IMR-90 (cell line): ENCODE results near the gene NRARP. TPM values are rescaled to one million over a fixed set of nuclear protein-coding genes. Genes with fewer than 3 reads are reported as not detected.

Source experiments
- ATAC-seq: fragments of 200-7000 bp; cut with Tn5 transposase; 2 replicates; pipeline ENCODE4 v1.9.1; 2020; ENCODE audit warnings: low read depth, mild to moderate bottlenecking, moderate library complexity
- BruUV-seq: library from RNA; stranded (reverse); fragments of 400-500 nt; replicated peaks from 2 replicates; lab custom pipeline; 2021; lab: Mats Ljungman, UMichigan
- CTCF ChIA-PET: fragments of 300-600 bp; formaldehyde crosslinking; extraction: SDS; loops from one replicate; lab custom pipeline; 2021; ENCODE audit warnings: antibody characterized with exemption; lab: Yijun Ruan, JAX
- POLR2A ChIA-PET: fragments of 300-600 bp; sonication (Branson Sonifier 250); formaldehyde crosslinking; loops from one replicate; lab custom pipeline; 2022; ENCODE audit warnings: antibody characterized with exemption; ENCODE audit not compliant: unreplicated experiment; lab: Charles Lee
- DNase-seq: peaks from one replicate; pipeline ENCODE4 v3.0.0; 2013
- H2AFZ ChIP-seq: replicated peaks from 2 replicates; pipeline ENCODE3; 2013; ENCODE audit warnings: low read length, mild to moderate bottlenecking; ENCODE audit not compliant: poor library complexity
- H2AK5ac ChIP-seq: 2 replicates; pipeline ENCODE4 v1.6.1; 2013; ENCODE audit warnings: low read depth, low read length, inconsistent platforms
- H2AK9ac ChIP-seq: replicated peaks from 2 replicates; pipeline ENCODE3; 2013; ENCODE audit warnings: mild to moderate bottlenecking, low read depth, low read length, moderate library complexity; ENCODE audit not compliant: poor library complexity
- H2BK120ac ChIP-seq: 2 replicates; pipeline ENCODE4 v1.6.1; 2013; ENCODE audit warnings: low read depth, low read length, inconsistent platforms
- H2BK15ac ChIP-seq: 3 replicates; pipeline ENCODE4 v1.6.1; 2013; ENCODE audit warnings: low read depth, low read length, inconsistent platforms
- H2BK20ac ChIP-seq: 2 replicates; pipeline ENCODE4 v1.6.1; 2013; ENCODE audit warnings: low read depth, mild to moderate bottlenecking, inconsistent platforms, low read length, moderate library complexity
- H2BK5ac ChIP-seq: 2 replicates; pipeline ENCODE4 v1.6.1; 2013; ENCODE audit warnings: mild to moderate bottlenecking, low read depth, low read length, inconsistent platforms; ENCODE audit not compliant: poor library complexity, severe bottlenecking
- H3K14ac ChIP-seq: replicated peaks from 2 replicates; pipeline ENCODE4 v1.6.1; 2013; ENCODE audit warnings: low read depth, low read length, inconsistent platforms
- H3K18ac ChIP-seq: 2 replicates; pipeline ENCODE4 v1.6.1; 2013; ENCODE audit warnings: low read depth, low read length, control low read depth
- H3K23ac ChIP-seq: 2 replicates; pipeline ENCODE4 v1.6.1; 2013; ENCODE audit warnings: low read depth, low read length, inconsistent platforms
- H3K27ac ChIP-seq: 2 replicates; pipeline ENCODE4 v1.5.1; 2013; ENCODE audit warnings: mild to moderate bottlenecking, control low read depth, low read length; ENCODE audit not compliant: insufficient read depth
- H3K27me3 ChIP-seq: 2 replicates; pipeline ENCODE4 v1.6.1; 2013; ENCODE audit warnings: low read length; ENCODE audit not compliant: control insufficient read depth, insufficient read depth
- H3K36me3 ChIP-seq: 2 replicates; pipeline ENCODE4 v1.6.1; 2013; ENCODE audit warnings: low read length, mixed read lengths; ENCODE audit not compliant: control insufficient read depth, insufficient read depth
- H3K4ac ChIP-seq: 2 replicates; pipeline ENCODE4 v1.6.1; 2013; ENCODE audit warnings: low read depth, low read length, inconsistent platforms
- H3K4me1 ChIP-seq: 2 replicates; pipeline ENCODE4 v1.6.1; 2013; ENCODE audit warnings: low read length, mixed read lengths; ENCODE audit not compliant: control insufficient read depth, insufficient read depth
- H3K4me2 ChIP-seq: 2 replicates; pipeline ENCODE4 v1.6.1; 2013; ENCODE audit warnings: low read depth, mild to moderate bottlenecking, control low read depth, low read length, moderate library complexity
- H3K4me3 ChIP-seq: 2 replicates; pipeline ENCODE4 v1.5.1; 2013; ENCODE audit warnings: low read depth, mild to moderate bottlenecking, control low read depth, low read length, moderate library complexity; ENCODE audit not compliant: insufficient read depth
- H3K56ac ChIP-seq: 2 replicates; pipeline ENCODE4 v1.6.1; 2013; ENCODE audit warnings: low read length, inconsistent platforms; ENCODE audit not compliant: insufficient read depth; ENCODE audit errors: extremely low read depth
- H3K79me1 ChIP-seq, 2 experiments: 2 replicates each; pipeline ENCODE4 v1.6.1; 2013; ENCODE audit warnings: low read length in 2 of 2, inconsistent platforms in 1 of 2, low read depth in 1 of 2
- H3K9ac ChIP-seq: 2 replicates; pipeline ENCODE4 v1.6.1; 2013; ENCODE audit warnings: low read depth, low read length, control low read depth
- H3K9me1 ChIP-seq: 2 replicates; pipeline ENCODE4 v1.6.1; 2013; ENCODE audit warnings: low read length, inconsistent platforms; ENCODE audit not compliant: insufficient read depth
- H3K9me3 ChIP-seq: 2 replicates; pipeline ENCODE4 v1.6.1; 2013; ENCODE audit warnings: low read length; ENCODE audit not compliant: control insufficient read depth, insufficient read depth
- H4K20me1 ChIP-seq: 2 replicates; pipeline ENCODE4 v1.6.1; 2013; ENCODE audit warnings: low read length, inconsistent platforms; ENCODE audit not compliant: insufficient read depth
- H4K5ac ChIP-seq: 2 replicates; pipeline ENCODE4 v1.6.1; 2013; ENCODE audit warnings: mild to moderate bottlenecking, low read depth, low read length, control low read depth
- H4K8ac ChIP-seq, 2 experiments: 2 replicates each; pipeline ENCODE4 v1.6.1; 2013; ENCODE audit warnings: low read depth in 2 of 2, low read length in 2 of 2, control low read depth in 1 of 2, inconsistent platforms in 1 of 2
- H4K91ac ChIP-seq: 2 replicates; pipeline ENCODE4 v1.6.1; 2013; ENCODE audit warnings: low read depth, low read length, inconsistent platforms; ENCODE audit not compliant: insufficient read depth
- BHLHE40 ChIP-seq: fragments of 150-350 bp; IDR thresholded peaks from 2 replicates; pipeline ENCODE4 v1.6.1; 2016; ENCODE audit warnings: mild to moderate bottlenecking, low read depth, low read length
- CEBPB ChIP-seq: IDR thresholded peaks from 2 replicates; pipeline ENCODE4 v1.6.1; 2012; ENCODE audit warnings: low read depth, low read length, improper control_type of control experiment
- CHD1 ChIP-seq: IDR thresholded peaks from 2 replicates; pipeline ENCODE4 v1.6.1; 2012; ENCODE audit warnings: low read depth, low read length, improper control_type of control experiment
- CTCF ChIP-seq: conservative IDR thresholded peaks from 2 replicates; pipeline ENCODE4 v1.5.1; 2012; ENCODE audit warnings: mild to moderate bottlenecking, low read depth, low read length, improper control_type of control experiment
- ELK1 ChIP-seq: fragments of 150-350 bp; IDR thresholded peaks from 2 replicates; pipeline ENCODE4 v1.6.1; 2016; ENCODE audit warnings: low read depth, mild to moderate bottlenecking, low read length, moderate library complexity, borderline replicate concordance
- FOS ChIP-seq: fragments of 150-350 bp; IDR thresholded peaks from 2 replicates; pipeline ENCODE4 v1.6.1; 2016; ENCODE audit warnings: low read depth, low read length
- MAFK ChIP-seq: IDR thresholded peaks from 2 replicates; pipeline ENCODE4 v1.6.1; 2012; ENCODE audit warnings: low read depth, low read length, improper control_type of control experiment
- MAZ ChIP-seq: IDR thresholded peaks from 2 replicates; pipeline ENCODE4 v1.6.1; 2012; ENCODE audit warnings: low read depth, mild to moderate bottlenecking, low read length, improper control_type of control experiment, moderate library complexity, borderline replicate concordance
- MXI1 ChIP-seq: IDR thresholded peaks from 2 replicates; pipeline ENCODE4 v1.6.1; 2012; ENCODE audit warnings: low read depth, mild to moderate bottlenecking, low read length, moderate library complexity, borderline replicate concordance
- NFE2L2 ChIP-seq: fragments of 150-350 bp; IDR thresholded peaks from 2 replicates; pipeline ENCODE4 v1.6.1; 2016; ENCODE audit warnings: low read depth, mild to moderate bottlenecking, low read length
- POLR2A ChIP-seq: IDR thresholded peaks from 2 replicates; pipeline ENCODE4 v1.6.1; 2012; ENCODE audit warnings: mild to moderate bottlenecking, low read depth, low read length
- RAD21 ChIP-seq: IDR thresholded peaks from 2 replicates; pipeline ENCODE4 v1.6.1; 2012; ENCODE audit warnings: low read length, improper control_type of control experiment
- RCOR1 ChIP-seq: IDR thresholded peaks from 2 replicates; pipeline ENCODE4 v1.6.1; 2012; ENCODE audit warnings: mild to moderate bottlenecking, low read length, improper control_type of control experiment; ENCODE audit not compliant: insufficient replicate concordance
- RFX5 ChIP-seq: IDR thresholded peaks from 2 replicates; pipeline ENCODE4 v1.8.0; 2012; ENCODE audit warnings: low read depth, mild to moderate bottlenecking, low read length, moderate library complexity
- SMC3 ChIP-seq: fragments of 150-350 bp; IDR thresholded peaks from 2 replicates; pipeline ENCODE4 v1.6.1; 2016; ENCODE audit warnings: low read depth, mild to moderate bottlenecking, antibody characterized with exemption, low read length, moderate library complexity
- USF2 ChIP-seq: fragments of 150-350 bp; IDR thresholded peaks from 2 replicates; pipeline ENCODE4 v1.6.1; 2017; ENCODE audit warnings: mild to moderate bottlenecking, antibody characterized with exemption, low read length, low read depth
- WGBS, 2 experiments: methylation state at CpG; one replicate each; pipeline versions ENCODE4 v1.1.5 to v1.1.7; 2013; ENCODE audit warnings: missing lambda C conversion rate in 2 of 2; ENCODE audit not compliant: insufficient read length in 1 of 2; ENCODE audit errors: extremely low coverage in 2 of 2; 5-methylcytosine and 5-hydroxymethylcytosine counted together
- dilution Hi-C: fragments of 300-500 bp; cut with HindIII; formaldehyde crosslinking; loops from one replicate; pipeline ENCODE4 v1.14.3; 2018; ENCODE audit warnings: low sequenced_read_pairs; ENCODE audit not compliant: unreplicated experiment
- in situ Hi-C: fragments of 300-500 bp; cut with MboI; formaldehyde crosslinking; loops from 3 replicates; pipeline ENCODE4 v1.14.3; 2019; ENCODE audit warnings: low sequenced_read_pairs, inconsistent platforms, mixed read lengths
- intact Hi-C: fragments of 100-400 bp; cut with micrococcal nuclease; formaldehyde crosslinking; loops from 2 replicates; pipeline ENCODE4 v1.10.0; 2022
- polyA plus RNA-seq, 3 experiments: library from polyadenylated mRNA; depleted of rRNA; stranded (reverse); fragments of >200 nt; gene quantifications; 2 replicates each; pipeline ENCODE4 v1.2.3, GENCODE V29; 2012; ENCODE audit warnings: low replicate concordance in 1 of 3
- total RNA-seq: library from RNA; depleted of rRNA; stranded (reverse); fragments of >200 nt; gene quantifications from 2 replicates; pipeline ENCODE4 v1.2.3, GENCODE V29; 2012

Gene NRARP
- total and polyA plus RNA-seq, 2 of the 4 experiments (the other 2 are of a cell fraction) = 0.15 TPM; not detected in 1

- ChIA-PET CTCF (no interaction called here), POLR2A (no interaction called here)
- 81% methylated on average over 6 of the region's 19 CpGs; no CpG with 5 or more reads in 1 of the 2 experiments for WGBS, 2 experiments
- Histone ChIP-seq H2AK9ac (no peak overlapping the region), H3K4me2 (no peak overlapping the region), H2BK120ac (no peak overlapping the region), H4K20me1 (no peaks in the 10 kb centered on the region), H3K9me3 (no peaks in the 10 kb centered on the region; the same call in 1 of the 2 replicates), H2BK5ac (no peak overlapping the region), H3K4me1 (no peaks in the 10 kb centered on the region), H2BK15ac (no peak overlapping the region), H3K14ac (no peak overlapping the region), H3K36me3 (no peaks in the 10 kb centered on the region), H3K18ac (no peak overlapping the region), H2AK5ac (no peak overlapping the region), H3K56ac (no peak overlapping the region), H3K9me1 (no peaks in the 10 kb centered on the region), H4K8ac (no peak overlapping the region), H3K4ac (no peak overlapping the region), H3K4me3 (no peak overlapping the region), H3K23ac (no peak overlapping the region), H4K5ac (no peak overlapping the region), H3K79me1 (no peaks in the 10 kb centered on the region), H4K91ac (no peak overlapping the region), H3K27me3 (no peaks in the 10 kb centered on the region; the same call in 1 of the 2 replicates), H3K9ac (no peak overlapping the region), H2BK20ac (no peak overlapping the region), H3K27ac (no peak overlapping the region), H2AFZ (no peak overlapping the region)
- TF ChIP-seq NFE2L2 (no peak), ELK1 (no peak), CTCF (no peak), USF2 (no peak), RCOR1 (no peak), RAD21 (no peak), MAZ (no peak), FOS (no peak), BHLHE40 (no peak), MXI1 (no peak), SMC3 (no peak), CEBPB (no peak), CHD1 (no peak), RFX5 (no peak), MAFK (no peak), POLR2A (no peak)
- ATAC-seq (no peak), DNase-seq (no peak)
- dilution Hi-C loops = no loop called here
- BruUV-seq = no TSS peak
- in situ Hi-C loops = no loop called here
- intact Hi-C loops = no loop called here
Observed at GRCh38 chr9:137326445-137327065, 24.5 kb upstream of the NRARP start.
